IMR-90 (cell line): Measurements from ENCODE around the gene STAM. TPM values are rescaled to one million over a fixed set of nuclear protein-coding genes. Genes with fewer than 3 reads are reported as not detected.

ENCODE experiments used
- ATAC-seq: fragments of 200-7000 bp; cut with Tn5 transposase; 2 replicates; pipeline ENCODE4 v1.9.1; 2020; ENCODE audit warnings: low read depth, mild to moderate bottlenecking, moderate library complexity
- BruUV-seq: library from RNA; stranded (reverse); fragments of 400-500 nt; replicated peaks from 2 replicates; lab custom pipeline; 2021; lab: Mats Ljungman, UMichigan
- CTCF ChIA-PET: fragments of 300-600 bp; formaldehyde crosslinking; extraction: SDS; loops from one replicate; lab custom pipeline; 2021; ENCODE audit warnings: antibody characterized with exemption; lab: Yijun Ruan, JAX
- POLR2A ChIA-PET: fragments of 300-600 bp; sonication (Branson Sonifier 250); formaldehyde crosslinking; loops from one replicate; lab custom pipeline; 2022; ENCODE audit warnings: antibody characterized with exemption; ENCODE audit not compliant: unreplicated experiment; lab: Charles Lee
- DNase-seq: peaks from one replicate; pipeline ENCODE4 v3.0.0; 2013
- H2AFZ ChIP-seq: replicated peaks from 2 replicates; pipeline ENCODE3; 2013; ENCODE audit warnings: low read length, mild to moderate bottlenecking; ENCODE audit not compliant: poor library complexity
- H2AK5ac ChIP-seq: 2 replicates; pipeline ENCODE4 v1.6.1; 2013; ENCODE audit warnings: low read depth, low read length, inconsistent platforms
- H2AK9ac ChIP-seq: replicated peaks from 2 replicates; pipeline ENCODE3; 2013; ENCODE audit warnings: mild to moderate bottlenecking, low read depth, low read length, moderate library complexity; ENCODE audit not compliant: poor library complexity
- H2BK120ac ChIP-seq: 2 replicates; pipeline ENCODE4 v1.6.1; 2013; ENCODE audit warnings: low read depth, low read length, inconsistent platforms
- H2BK15ac ChIP-seq: 3 replicates; pipeline ENCODE4 v1.6.1; 2013; ENCODE audit warnings: low read depth, low read length, inconsistent platforms
- H2BK20ac ChIP-seq: 2 replicates; pipeline ENCODE4 v1.6.1; 2013; ENCODE audit warnings: low read depth, mild to moderate bottlenecking, inconsistent platforms, low read length, moderate library complexity
- H2BK5ac ChIP-seq: 2 replicates; pipeline ENCODE4 v1.6.1; 2013; ENCODE audit warnings: mild to moderate bottlenecking, low read depth, low read length, inconsistent platforms; ENCODE audit not compliant: poor library complexity, severe bottlenecking
- H3K14ac ChIP-seq: replicated peaks from 2 replicates; pipeline ENCODE4 v1.6.1; 2013; ENCODE audit warnings: low read depth, low read length, inconsistent platforms
- H3K18ac ChIP-seq: 2 replicates; pipeline ENCODE4 v1.6.1; 2013; ENCODE audit warnings: low read depth, low read length, control low read depth
- H3K23ac ChIP-seq: 2 replicates; pipeline ENCODE4 v1.6.1; 2013; ENCODE audit warnings: low read depth, low read length, inconsistent platforms
- H3K27ac ChIP-seq: 2 replicates; pipeline ENCODE4 v1.5.1; 2013; ENCODE audit warnings: mild to moderate bottlenecking, control low read depth, low read length; ENCODE audit not compliant: insufficient read depth
- H3K27me3 ChIP-seq: 2 replicates; pipeline ENCODE4 v1.6.1; 2013; ENCODE audit warnings: low read length; ENCODE audit not compliant: control insufficient read depth, insufficient read depth
- H3K36me3 ChIP-seq: 2 replicates; pipeline ENCODE4 v1.6.1; 2013; ENCODE audit warnings: low read length, mixed read lengths; ENCODE audit not compliant: control insufficient read depth, insufficient read depth
- H3K4ac ChIP-seq: 2 replicates; pipeline ENCODE4 v1.6.1; 2013; ENCODE audit warnings: low read depth, low read length, inconsistent platforms
- H3K4me1 ChIP-seq: 2 replicates; pipeline ENCODE4 v1.6.1; 2013; ENCODE audit warnings: low read length, mixed read lengths; ENCODE audit not compliant: control insufficient read depth, insufficient read depth
- H3K4me2 ChIP-seq: 2 replicates; pipeline ENCODE4 v1.6.1; 2013; ENCODE audit warnings: low read depth, mild to moderate bottlenecking, control low read depth, low read length, moderate library complexity
- H3K4me3 ChIP-seq: 2 replicates; pipeline ENCODE4 v1.5.1; 2013; ENCODE audit warnings: low read depth, mild to moderate bottlenecking, control low read depth, low read length, moderate library complexity; ENCODE audit not compliant: insufficient read depth
- H3K56ac ChIP-seq: 2 replicates; pipeline ENCODE4 v1.6.1; 2013; ENCODE audit warnings: low read length, inconsistent platforms; ENCODE audit not compliant: insufficient read depth; ENCODE audit errors: extremely low read depth
- H3K79me1 ChIP-seq, 2 experiments: 2 replicates each; pipeline ENCODE4 v1.6.1; 2013; ENCODE audit warnings: low read length in 2 of 2, inconsistent platforms in 1 of 2, low read depth in 1 of 2
- H3K9ac ChIP-seq: 2 replicates; pipeline ENCODE4 v1.6.1; 2013; ENCODE audit warnings: low read depth, low read length, control low read depth
- H3K9me1 ChIP-seq: 2 replicates; pipeline ENCODE4 v1.6.1; 2013; ENCODE audit warnings: low read length, inconsistent platforms; ENCODE audit not compliant: insufficient read depth
- H3K9me3 ChIP-seq: 2 replicates; pipeline ENCODE4 v1.6.1; 2013; ENCODE audit warnings: low read length; ENCODE audit not compliant: control insufficient read depth, insufficient read depth
- H4K20me1 ChIP-seq: 2 replicates; pipeline ENCODE4 v1.6.1; 2013; ENCODE audit warnings: low read length, inconsistent platforms; ENCODE audit not compliant: insufficient read depth
- H4K5ac ChIP-seq: 2 replicates; pipeline ENCODE4 v1.6.1; 2013; ENCODE audit warnings: mild to moderate bottlenecking, low read depth, low read length, control low read depth
- H4K8ac ChIP-seq, 2 experiments: 2 replicates each; pipeline ENCODE4 v1.6.1; 2013; ENCODE audit warnings: low read depth in 2 of 2, low read length in 2 of 2, control low read depth in 1 of 2, inconsistent platforms in 1 of 2
- H4K91ac ChIP-seq: 2 replicates; pipeline ENCODE4 v1.6.1; 2013; ENCODE audit warnings: low read depth, low read length, inconsistent platforms; ENCODE audit not compliant: insufficient read depth
- BHLHE40 ChIP-seq: fragments of 150-350 bp; IDR thresholded peaks from 2 replicates; pipeline ENCODE4 v1.6.1; 2016; ENCODE audit warnings: mild to moderate bottlenecking, low read depth, low read length
- CEBPB ChIP-seq: IDR thresholded peaks from 2 replicates; pipeline ENCODE4 v1.6.1; 2012; ENCODE audit warnings: low read depth, low read length, improper control_type of control experiment
- CHD1 ChIP-seq: IDR thresholded peaks from 2 replicates; pipeline ENCODE4 v1.6.1; 2012; ENCODE audit warnings: low read depth, low read length, improper control_type of control experiment
- CTCF ChIP-seq: conservative IDR thresholded peaks from 2 replicates; pipeline ENCODE4 v1.5.1; 2012; ENCODE audit warnings: mild to moderate bottlenecking, low read depth, low read length, improper control_type of control experiment
- NFE2L2 ChIP-seq: fragments of 150-350 bp; IDR thresholded peaks from 2 replicates; pipeline ENCODE4 v1.6.1; 2016; ENCODE audit warnings: low read depth, mild to moderate bottlenecking, low read length
- POLR2A ChIP-seq: IDR thresholded peaks from 2 replicates; pipeline ENCODE4 v1.6.1; 2012; ENCODE audit warnings: mild to moderate bottlenecking, low read depth, low read length
- RCOR1 ChIP-seq: IDR thresholded peaks from 2 replicates; pipeline ENCODE4 v1.6.1; 2012; ENCODE audit warnings: mild to moderate bottlenecking, low read length, improper control_type of control experiment; ENCODE audit not compliant: insufficient replicate concordance
- SMC3 ChIP-seq: fragments of 150-350 bp; IDR thresholded peaks from 2 replicates; pipeline ENCODE4 v1.6.1; 2016; ENCODE audit warnings: low read depth, mild to moderate bottlenecking, antibody characterized with exemption, low read length, moderate library complexity
- USF2 ChIP-seq: fragments of 150-350 bp; IDR thresholded peaks from 2 replicates; pipeline ENCODE4 v1.6.1; 2017; ENCODE audit warnings: mild to moderate bottlenecking, antibody characterized with exemption, low read length, low read depth
- WGBS, 2 experiments: methylation state at CpG; one replicate each; pipeline versions ENCODE4 v1.1.5 to v1.1.7; 2013; ENCODE audit warnings: missing lambda C conversion rate in 2 of 2; ENCODE audit not compliant: insufficient read length in 1 of 2; ENCODE audit errors: extremely low coverage in 2 of 2; 5-methylcytosine and 5-hydroxymethylcytosine counted together
- dilution Hi-C: fragments of 300-500 bp; cut with HindIII; formaldehyde crosslinking; loops from one replicate; pipeline ENCODE4 v1.14.3; 2018; ENCODE audit warnings: low sequenced_read_pairs; ENCODE audit not compliant: unreplicated experiment
- in situ Hi-C: fragments of 300-500 bp; cut with MboI; formaldehyde crosslinking; loops from 3 replicates; pipeline ENCODE4 v1.14.3; 2019; ENCODE audit warnings: low sequenced_read_pairs, inconsistent platforms, mixed read lengths
- intact Hi-C: fragments of 100-400 bp; cut with micrococcal nuclease; formaldehyde crosslinking; loops from 2 replicates; pipeline ENCODE4 v1.10.0; 2022
- polyA plus RNA-seq, 3 experiments: library from polyadenylated mRNA; depleted of rRNA; stranded (reverse); fragments of >200 nt; gene quantifications; 2 replicates each; pipeline ENCODE4 v1.2.3, GENCODE V29; 2012; ENCODE audit warnings: low replicate concordance in 1 of 3
- total RNA-seq: library from RNA; depleted of rRNA; stranded (reverse); fragments of >200 nt; gene quantifications from 2 replicates; pipeline ENCODE4 v1.2.3, GENCODE V29; 2012

The STAM gene
- total and polyA plus RNA-seq, 2 of the 4 experiments (the other 2 are of a cell fraction): 22.9 to 23.3 TPM

- ChIA-PET CTCF (no interaction called here), POLR2A (no interaction called here)
- no peak for DNase-seq
- WGBS, 2 experiments: 100% methylated on average over 1 of the region's 4 CpGs; no CpG with 5 or more reads in 1 of the 2 experiments
- H4K5ac ChIP-seq: no peak overlapping the region
- H2AK5ac ChIP-seq: no peak overlapping the region
- H3K27ac ChIP-seq: no peak overlapping the region
- H4K91ac ChIP-seq: no peak overlapping the region
- H3K79me1 ChIP-seq: no peaks in the 10 kb centered on the region
- no peak overlapping the region for H2AK9ac ChIP-seq
- no peak overlapping the region for H2BK20ac ChIP-seq
- no peak overlapping the region for H3K56ac ChIP-seq
- no peak overlapping the region for H3K4ac ChIP-seq
- intact Hi-C loops: no loop called here
- BruUV-seq: no TSS peak
- no peak overlapping the region for H2AFZ ChIP-seq
- in situ Hi-C loops: no loop called here
- no peak for ATAC-seq
- H3K9me1 ChIP-seq: no peaks in the 10 kb centered on the region
- no peaks in the 10 kb centered on the region for H4K20me1 ChIP-seq
- no peak overlapping the region for H2BK120ac ChIP-seq
- no peaks in the 10 kb centered on the region for H3K9me3 ChIP-seq
- H2BK5ac ChIP-seq: no peak overlapping the region
- no peaks in the 10 kb centered on the region for H3K4me1 ChIP-seq
- no peak overlapping the region for H3K14ac ChIP-seq
- H3K4me2 ChIP-seq: no peak overlapping the region
- no peaks in the 10 kb centered on the region for H3K36me3 ChIP-seq
- TF ChIP-seq NFE2L2 (no peak), CTCF (no peak), SMC3 (no peak), CHD1 (no peak), BHLHE40 (no peak), USF2 (no peak), POLR2A (no peak), CEBPB (no peak), RCOR1 (no peak)
- no peak overlapping the region for H3K4me3 ChIP-seq
- no peak overlapping the region for H2BK15ac ChIP-seq
- H3K23ac ChIP-seq: no peak overlapping the region
- H3K9ac ChIP-seq: no peak overlapping the region
- H3K18ac ChIP-seq: no peak overlapping the region
- no peaks in the 10 kb centered on the region for H3K27me3 ChIP-seq
- dilution Hi-C loops: no loop called here
- no peak overlapping the region for H4K8ac ChIP-seq
Observed at GRCh38 chr10:17731331-17732020, 87.5 kb downstream of the STAM start.
